GM23338 (cell line): ENCODE data around the gene NPL. TPM values are rescaled to one million over a fixed set of nuclear protein-coding genes. Genes with fewer than 3 reads are reported as not detected.

Source experiments
- ATAC-seq: fragments of 200-7000 bp; cut with Tn5 transposase; 3 replicates; pipeline ENCODE4 v1.9.1; 2020
- DNase-seq: peaks from one replicate; pipeline ENCODE4 v3.0.0-alpha.2; 2015; ENCODE audit warnings: low spot score
- H2AFZ ChIP-seq: fragments of 200-600 bp; sonication (generic); 2 replicates; pipeline ENCODE4 v1.8.0; 2016; ENCODE audit warnings: antibody characterized with exemption, mild to moderate bottlenecking, moderate library complexity
- H3F3A ChIP-seq: fragments of 200-600 bp; sonication (generic); replicated peaks from 2 replicates; pipeline ENCODE4 v1.8.0; 2017; ENCODE audit warnings: antibody characterized with exemption, mixed run types, low read depth
- H3K27ac ChIP-seq: fragments of 200-600 bp; sonication (generic); 2 replicates; pipeline ENCODE4 v1.6.1; 2016; ENCODE audit warnings: low read depth
- H3K27me3 ChIP-seq: fragments of 200-600 bp; sonication (generic); 2 replicates; pipeline ENCODE4 v1.8.0; 2016; ENCODE audit warnings: mild to moderate bottlenecking, mixed run types, moderate library complexity; ENCODE audit not compliant: insufficient read depth
- H3K36me3 ChIP-seq: fragments of 200-600 bp; sonication (generic); 2 replicates; pipeline ENCODE4 v1.8.0; 2016; ENCODE audit warnings: mild to moderate bottlenecking; ENCODE audit not compliant: insufficient read depth
- H3K4me1 ChIP-seq: fragments of 200-600 bp; sonication (generic); 2 replicates; pipeline ENCODE4 v1.8.0; 2016; ENCODE audit warnings: mild to moderate bottlenecking, moderate library complexity; ENCODE audit not compliant: insufficient read depth
- H3K4me2 ChIP-seq: fragments of 200-600 bp; sonication (generic); 2 replicates; pipeline ENCODE4 v1.7.1; 2017; ENCODE audit warnings: mixed run types
- H3K4me3 ChIP-seq: fragments of 200-600 bp; sonication (generic); 2 replicates; pipeline ENCODE4 v1.6.1; 2016; ENCODE audit warnings: mixed run types
- H3K79me2 ChIP-seq: fragments of 200-600 bp; sonication (generic); replicated peaks from 2 replicates; pipeline ENCODE4 v1.8.0; 2017; ENCODE audit warnings: mild to moderate bottlenecking; ENCODE audit not compliant: insufficient read depth
- H3K9me2 ChIP-seq: fragments of 200-600 bp; sonication (generic); 2 replicates; pipeline ENCODE4 v1.8.0; 2017; ENCODE audit not compliant: insufficient read depth
- H4K20me1 ChIP-seq: fragments of 200-600 bp; sonication (generic); replicated peaks from 2 replicates; pipeline ENCODE4 v1.8.0; 2017; ENCODE audit warnings: mild to moderate bottlenecking; ENCODE audit not compliant: insufficient read depth
- H3K27ac Mint-ChIP-seq: 2 replicates; pipeline ENCODE4 v1.8.0; 2020; ENCODE audit warnings: inconsistent platforms, mild to moderate bottlenecking, moderate library complexity, mixed read lengths
- H3K27me3 Mint-ChIP-seq: 3 replicates; pipeline ENCODE4 v1.8.0; 2022; ENCODE audit warnings: low read depth, mild to moderate bottlenecking, moderate library complexity, mixed read lengths, inconsistent platforms; ENCODE audit not compliant: insufficient read depth, poor library complexity
- H3K36me3 Mint-ChIP-seq: 3 replicates; pipeline ENCODE4 v1.8.0; 2021; ENCODE audit warnings: low read depth, mild to moderate bottlenecking, inconsistent platforms, moderate library complexity, mixed read lengths
- H3K4me1 Mint-ChIP-seq: 3 replicates; pipeline ENCODE4 v1.8.0; 2020; ENCODE audit warnings: mild to moderate bottlenecking, inconsistent platforms, mixed read lengths
- H3K4me3 Mint-ChIP-seq: 3 replicates; pipeline ENCODE4 v1.8.0; 2021; ENCODE audit warnings: moderate library complexity, mild to moderate bottlenecking, inconsistent platforms, mixed read lengths
- H3K9me3 Mint-ChIP-seq: 3 replicates; pipeline ENCODE4 v1.8.0; 2020; ENCODE audit warnings: moderate library complexity, mild to moderate bottlenecking, inconsistent platforms, mixed read lengths
- CREB1 ChIP-seq: fragments of 250-450 bp; sonication (Bioruptor Pico); IDR thresholded peaks from 2 replicates; pipeline ENCODE4 v1.5.0; 2020; ENCODE audit warnings: low read depth, mild to moderate bottlenecking, moderate library complexity
- EZH2 ChIP-seq: fragments of 200-600 bp; sonication (generic); IDR thresholded peaks from one replicate; pipeline ENCODE4 v1.8.0; 2017; ENCODE audit warnings: antibody characterized with exemption, mild to moderate bottlenecking, low read depth; ENCODE audit not compliant: unreplicated experiment
- EZH2phosphoT487 ChIP-seq: fragments of 200-600 bp; sonication (generic); IDR thresholded peaks from one replicate; pipeline ENCODE4 v1.8.1; 2018; ENCODE audit warnings: antibody characterized with exemption; ENCODE audit not compliant: unreplicated experiment
- JUNB ChIP-seq: IDR thresholded peaks from one replicate; pipeline ENCODE4 v1.6.1; 2016; ENCODE audit warnings: antibody characterized with exemption; ENCODE audit not compliant: unreplicated experiment
- NANOG ChIP-seq: IDR thresholded peaks from 2 replicates; pipeline ENCODE4 v1.6.1; 2016; ENCODE audit warnings: antibody characterized with exemption, borderline replicate concordance
- POLR2AphosphoS5 ChIP-seq: IDR thresholded peaks from 2 replicates; pipeline ENCODE4 v1.6.1; 2016; ENCODE audit warnings: antibody characterized with exemption, low read depth
- REST ChIP-seq: IDR thresholded peaks from one replicate; pipeline ENCODE4 v1.6.1; 2018; ENCODE audit warnings: antibody characterized with exemption; ENCODE audit not compliant: unreplicated experiment
- STAT1 ChIP-seq: IDR thresholded peaks from one replicate; pipeline ENCODE4 v1.6.1; 2016; ENCODE audit warnings: antibody characterized with exemption; ENCODE audit not compliant: unreplicated experiment
- ZNF114 ChIP-seq: fragments of 250-450 bp; sonication (Bioruptor Pico); IDR thresholded peaks from 2 replicates; pipeline ENCODE4 v1.5.0; 2020; ENCODE audit warnings: mild to moderate bottlenecking, moderate library complexity
- ZNF331 ChIP-seq: fragments of 250-450 bp; sonication (Bioruptor Pico); IDR thresholded peaks from 2 replicates; pipeline ENCODE4 v1.5.0; 2020; ENCODE audit warnings: low read depth, mild to moderate bottlenecking, moderate library complexity
- polyA plus RNA-seq: library from polyadenylated mRNA; unstranded; fragments of >200 nt; fragmentation: Nextera tagmentation; extraction: Ambion mirVana; gene quantifications from 2 replicates; pipeline ENCODE4 v1.2.1, GENCODE V29; 2016
- total RNA-seq: library from RNA; depleted of rRNA; stranded (reverse); fragments of >200 nt; shearing (Covaris generic); gene quantifications from 2 replicates; pipeline ENCODE4 v1.2.3, GENCODE V29; 2014
- TF ChIP-seq, protein P1 (sequence below): IDR thresholded peaks from 2 replicates; pipeline ENCODE4 v1.6.1; 2016; ENCODE audit warnings: antibody characterized with exemption
- TF ChIP-seq, protein P2 (sequence below): fragments of 250-450 bp; sonication (Bioruptor Pico); IDR thresholded peaks from 2 replicates; pipeline ENCODE4 v1.5.0; 2020; ENCODE audit warnings: mild to moderate bottlenecking, moderate library complexity
- TF ChIP-seq, protein P3 (sequence below), 2 experiments: fragments of 200-600 bp in 1 of 2; sonication (generic) in 1 of 2; conservative IDR thresholded peaks; 2 replicates each; pipeline versions ENCODE4 v1.5.1 to v1.6.1; 2016 to 2017; ENCODE audit warnings: antibody characterized with exemption in 2 of 2, low read depth in 2 of 2, mild to moderate bottlenecking in 2 of 2, moderate library complexity in 1 of 2

NPL gene
- total and polyA plus RNA-seq, 2 experiments from 2014 or later: 2.4 to 2.8 TPM

DNA sequence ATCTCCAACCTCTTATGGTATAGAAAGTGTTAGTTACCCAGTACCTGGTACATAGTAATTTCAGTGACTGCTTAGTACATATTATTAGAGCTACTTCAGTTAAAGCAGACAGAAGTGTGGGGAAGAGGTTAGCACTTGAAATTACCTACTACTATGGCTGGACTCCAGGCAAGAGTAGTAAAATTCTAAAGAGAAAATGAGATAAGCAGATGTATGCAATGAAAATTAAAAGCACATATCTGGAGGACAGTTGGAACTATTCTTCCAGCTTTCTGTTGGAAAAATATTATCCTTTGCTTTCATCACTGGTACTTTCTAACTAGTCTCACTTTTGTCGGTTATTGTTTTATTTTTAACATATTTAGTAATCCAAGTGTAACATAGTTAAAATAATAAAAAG is 73.3 kb downstream of the NPL start:
- Histone ChIP-seq H3K36me3 (peaks cover 99% of the 10 kb centered on the region), H3K4me1 (no peaks in the 10 kb centered on the region), H3F3A (peaks cover 7% of the 10 kb centered on the region; the same call in 1 of the 2 replicates), H3K27me3 (no peaks in the 10 kb centered on the region), H3K4me2 (no peak overlapping the region), H2AFZ (no peak overlapping the region), H4K20me1 (peaks cover 39% of the 10 kb centered on the region), H3K79me2 (peaks cover 87% of the 10 kb centered on the region), H3K9me2 (no peaks in the 10 kb centered on the region), H3K4me3 (no peak overlapping the region), H3K27ac (no peak overlapping the region)
- H3K27me3 Mint-ChIP-seq: peaks cover 2% of the 10 kb centered on the region
- no peaks in the 10 kb centered on the region for H3K4me1 Mint-ChIP-seq
- ATAC-seq (no peak), DNase-seq (no peak)
- H3K9me3 Mint-ChIP-seq: no peaks in the 10 kb centered on the region
- TF ChIP-seq ZNF331 (CRISPR knock-in tag) (no peak), NANOG (no peak), EZH2phosphoT487 (no peak), JUNB (no peak), CREB1 (CRISPR knock-in tag) (no peak), EZH2 (no peak), REST (no peak), ZNF114 (CRISPR knock-in tag) (no peak), POLR2AphosphoS5 (no peak), STAT1 (no peak)
- TF ChIP-seq, protein P1, sequence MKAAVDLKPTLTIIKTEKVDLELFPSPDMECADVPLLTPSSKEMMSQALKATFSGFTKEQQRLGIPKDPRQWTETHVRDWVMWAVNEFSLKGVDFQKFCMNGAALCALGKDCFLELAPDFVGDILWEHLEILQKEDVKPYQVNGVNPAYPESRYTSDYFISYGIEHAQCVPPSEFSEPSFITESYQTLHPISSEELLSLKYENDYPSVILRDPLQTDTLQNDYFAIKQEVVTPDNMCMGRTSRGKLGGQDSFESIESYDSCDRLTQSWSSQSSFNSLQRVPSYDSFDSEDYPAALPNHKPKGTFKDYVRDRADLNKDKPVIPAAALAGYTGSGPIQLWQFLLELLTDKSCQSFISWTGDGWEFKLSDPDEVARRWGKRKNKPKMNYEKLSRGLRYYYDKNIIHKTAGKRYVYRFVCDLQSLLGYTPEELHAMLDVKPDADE: no peak
- TF ChIP-seq, protein P2, sequence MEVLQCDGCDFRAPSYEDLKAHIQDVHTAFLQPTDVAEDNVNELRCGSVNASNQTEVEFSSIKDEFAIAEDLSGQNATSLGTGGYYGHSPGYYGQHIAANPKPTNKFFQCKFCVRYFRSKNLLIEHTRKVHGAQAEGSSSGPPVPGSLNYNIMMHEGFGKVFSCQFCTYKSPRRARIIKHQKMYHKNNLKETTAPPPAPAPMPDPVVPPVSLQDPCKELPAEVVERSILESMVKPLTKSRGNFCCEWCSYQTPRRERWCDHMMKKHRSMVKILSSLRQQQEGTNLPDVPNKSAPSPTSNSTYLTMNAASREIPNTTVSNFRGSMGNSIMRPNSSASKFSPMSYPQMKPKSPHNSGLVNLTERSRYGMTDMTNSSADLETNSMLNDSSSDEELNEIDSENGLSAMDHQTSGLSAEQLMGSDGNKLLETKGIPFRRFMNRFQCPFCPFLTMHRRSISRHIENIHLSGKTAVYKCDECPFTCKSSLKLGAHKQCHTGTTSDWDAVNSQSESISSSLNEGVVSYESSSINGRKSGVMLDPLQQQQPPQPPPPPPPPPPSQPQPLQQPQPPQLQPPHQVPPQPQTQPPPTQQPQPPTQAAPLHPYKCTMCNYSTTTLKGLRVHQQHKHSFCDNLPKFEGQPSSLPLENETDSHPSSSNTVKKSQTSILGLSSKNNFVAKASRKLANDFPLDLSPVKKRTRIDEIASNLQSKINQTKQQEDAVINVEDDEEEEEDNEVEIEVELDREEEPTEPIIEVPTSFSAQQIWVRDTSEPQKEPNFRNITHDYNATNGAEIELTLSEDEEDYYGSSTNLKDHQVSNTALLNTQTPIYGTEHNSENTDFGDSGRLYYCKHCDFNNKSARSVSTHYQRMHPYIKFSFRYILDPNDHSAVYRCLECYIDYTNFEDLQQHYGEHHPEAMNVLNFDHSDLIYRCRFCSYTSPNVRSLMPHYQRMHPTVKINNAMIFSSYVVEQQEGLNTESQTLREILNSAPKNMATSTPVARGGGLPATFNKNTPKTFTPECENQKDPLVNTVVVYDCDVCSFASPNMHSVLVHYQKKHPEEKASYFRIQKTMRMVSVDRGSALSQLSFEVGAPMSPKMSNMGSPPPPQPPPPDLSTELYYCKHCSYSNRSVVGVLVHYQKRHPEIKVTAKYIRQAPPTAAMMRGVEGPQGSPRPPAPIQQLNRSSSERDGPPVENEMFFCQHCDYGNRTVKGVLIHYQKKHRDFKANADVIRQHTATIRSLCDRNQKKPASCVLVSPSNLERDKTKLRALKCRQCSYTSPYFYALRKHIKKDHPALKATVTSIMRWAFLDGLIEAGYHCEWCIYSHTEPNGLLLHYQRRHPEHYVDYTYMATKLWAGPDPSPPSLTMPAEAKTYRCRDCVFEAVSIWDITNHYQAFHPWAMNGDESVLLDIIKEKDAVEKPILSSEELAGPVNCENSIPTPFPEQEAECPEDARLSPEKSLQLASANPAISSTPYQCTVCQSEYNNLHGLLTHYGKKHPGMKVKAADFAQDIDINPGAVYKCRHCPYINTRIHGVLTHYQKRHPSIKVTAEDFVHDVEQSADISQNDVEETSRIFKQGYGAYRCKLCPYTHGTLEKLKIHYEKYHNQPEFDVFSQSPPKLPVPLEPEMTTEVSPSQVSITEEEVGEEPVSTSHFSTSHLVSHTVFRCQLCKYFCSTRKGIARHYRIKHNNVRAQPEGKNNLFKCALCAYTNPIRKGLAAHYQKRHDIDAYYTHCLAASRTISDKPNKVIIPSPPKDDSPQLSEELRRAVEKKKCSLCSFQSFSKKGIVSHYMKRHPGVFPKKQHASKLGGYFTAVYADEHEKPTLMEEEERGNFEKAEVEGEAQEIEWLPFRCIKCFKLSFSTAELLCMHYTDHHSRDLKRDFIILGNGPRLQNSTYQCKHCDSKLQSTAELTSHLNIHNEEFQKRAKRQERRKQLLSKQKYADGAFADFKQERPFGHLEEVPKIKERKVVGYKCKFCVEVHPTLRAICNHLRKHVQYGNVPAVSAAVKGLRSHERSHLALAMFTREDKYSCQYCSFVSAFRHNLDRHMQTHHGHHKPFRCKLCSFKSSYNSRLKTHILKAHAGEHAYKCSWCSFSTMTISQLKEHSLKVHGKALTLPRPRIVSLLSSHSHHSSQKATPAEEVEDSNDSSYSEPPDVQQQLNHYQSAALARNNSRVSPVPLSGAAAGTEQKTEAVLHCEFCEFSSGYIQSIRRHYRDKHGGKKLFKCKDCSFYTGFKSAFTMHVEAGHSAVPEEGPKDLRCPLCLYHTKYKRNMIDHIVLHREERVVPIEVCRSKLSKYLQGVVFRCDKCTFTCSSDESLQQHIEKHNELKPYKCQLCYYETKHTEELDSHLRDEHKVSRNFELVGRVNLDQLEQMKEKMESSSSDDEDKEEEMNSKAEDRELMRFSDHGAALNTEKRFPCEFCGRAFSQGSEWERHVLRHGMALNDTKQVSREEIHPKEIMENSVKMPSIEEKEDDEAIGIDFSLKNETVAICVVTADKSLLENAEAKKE (CRISPR knock-in tag): no peak
- TF ChIP-seq, protein P3, sequence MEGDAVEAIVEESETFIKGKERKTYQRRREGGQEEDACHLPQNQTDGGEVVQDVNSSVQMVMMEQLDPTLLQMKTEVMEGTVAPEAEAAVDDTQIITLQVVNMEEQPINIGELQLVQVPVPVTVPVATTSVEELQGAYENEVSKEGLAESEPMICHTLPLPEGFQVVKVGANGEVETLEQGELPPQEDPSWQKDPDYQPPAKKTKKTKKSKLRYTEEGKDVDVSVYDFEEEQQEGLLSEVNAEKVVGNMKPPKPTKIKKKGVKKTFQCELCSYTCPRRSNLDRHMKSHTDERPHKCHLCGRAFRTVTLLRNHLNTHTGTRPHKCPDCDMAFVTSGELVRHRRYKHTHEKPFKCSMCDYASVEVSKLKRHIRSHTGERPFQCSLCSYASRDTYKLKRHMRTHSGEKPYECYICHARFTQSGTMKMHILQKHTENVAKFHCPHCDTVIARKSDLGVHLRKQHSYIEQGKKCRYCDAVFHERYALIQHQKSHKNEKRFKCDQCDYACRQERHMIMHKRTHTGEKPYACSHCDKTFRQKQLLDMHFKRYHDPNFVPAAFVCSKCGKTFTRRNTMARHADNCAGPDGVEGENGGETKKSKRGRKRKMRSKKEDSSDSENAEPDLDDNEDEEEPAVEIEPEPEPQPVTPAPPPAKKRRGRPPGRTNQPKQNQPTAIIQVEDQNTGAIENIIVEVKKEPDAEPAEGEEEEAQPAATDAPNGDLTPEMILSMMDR (conservative IDR thresholded peaks at IDR 0.05; ENCODE audit: low read depth in 2 of 2): no peak
- H3K36me3 Mint-ChIP-seq: peaks cover 98% of the 10 kb centered on the region
- no peak overlapping the region for H3K4me3 Mint-ChIP-seq
- no peak overlapping the region for H3K27ac Mint-ChIP-seq
